Central memory CD8-positive, alpha-beta T cell (primary cell): Measurements from ENCODE around the gene ARHGAP22.

Source experiments
- ATAC-seq: fragments of 150-1000 bp; cut with Tn5 transposase; replicated peaks from 2 replicates; pipeline ENCODE4 v1.10.0; 2022; ENCODE audit warnings: mild to moderate bottlenecking, moderate FRiP score, moderate number of reproducible peaks; ENCODE audit not compliant: poor library complexity, severe bottlenecking; ENCODE audit errors: extremely low read depth
- DNase-seq, 2 donors: peaks; one replicate each; pipeline ENCODE4 v3.0.0; 2021; ENCODE audit warnings: low spot score in 2 of 2
- H3K27ac Mint-ChIP-seq: one replicate; pipeline ENCODE4 v1.8.0; 2022; ENCODE audit warnings: low read depth, mild to moderate bottlenecking, moderate library complexity, mixed read lengths
- H3K27me3 Mint-ChIP-seq: one replicate; pipeline ENCODE4 v1.8.0; 2022; ENCODE audit warnings: mixed read lengths
- H3K36me3 Mint-ChIP-seq: one replicate; pipeline ENCODE4 v1.8.0; 2022; ENCODE audit warnings: mild to moderate bottlenecking, moderate library complexity, mixed read lengths; ENCODE audit not compliant: insufficient read depth
- H3K4me1 Mint-ChIP-seq: one replicate; pipeline ENCODE4 v1.8.0; 2022; ENCODE audit warnings: mixed read lengths
- H3K4me3 Mint-ChIP-seq: one replicate; pipeline ENCODE4 v1.8.0; 2022; ENCODE audit warnings: mild to moderate bottlenecking, moderate library complexity, mixed read lengths
- H3K9me3 Mint-ChIP-seq: one replicate; pipeline ENCODE4 v1.8.0; 2022; ENCODE audit warnings: mixed read lengths

The ARHGAP22 gene

DNA sequence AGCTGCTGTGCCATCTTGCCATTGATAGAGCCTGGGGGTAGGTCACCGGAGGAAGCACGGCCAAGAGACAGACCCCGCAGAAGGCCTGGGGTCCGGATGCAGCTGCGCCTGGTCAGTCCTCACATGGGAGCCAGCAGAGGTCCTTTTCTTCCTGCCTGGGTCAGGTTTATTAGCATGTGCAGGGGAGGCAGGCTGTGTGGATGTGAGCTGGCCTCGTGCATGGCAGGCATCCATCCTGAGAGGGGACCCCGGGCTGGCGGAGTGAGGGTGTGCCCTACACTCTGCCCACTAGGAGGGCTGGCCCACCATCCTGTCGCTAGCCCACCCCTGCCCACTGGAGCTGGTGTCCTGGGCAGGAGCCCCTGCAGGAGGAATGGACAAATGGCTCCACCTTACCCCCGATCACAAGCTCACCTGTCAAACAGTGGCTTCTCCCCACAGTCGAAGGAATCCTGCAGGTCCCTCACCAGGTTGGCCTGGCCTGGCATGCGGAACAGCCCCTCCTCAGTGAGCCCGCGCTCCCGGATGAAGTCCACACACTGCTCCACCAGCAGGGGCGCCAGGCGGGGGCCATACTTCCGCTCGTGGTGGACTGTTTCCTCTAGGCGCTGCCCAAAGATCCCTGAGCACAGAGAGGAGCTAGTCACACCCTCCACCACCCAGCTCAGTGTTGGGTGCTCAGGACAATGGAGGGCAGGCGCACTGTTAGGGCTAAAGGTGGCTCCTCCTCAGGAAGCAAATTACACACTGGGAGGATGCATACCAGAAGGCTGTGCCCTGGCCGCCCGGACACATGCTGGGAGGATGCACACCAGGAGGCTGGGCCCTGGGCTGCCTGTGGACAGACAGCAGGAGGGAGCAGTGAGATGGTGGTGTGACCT is 145.4 kb downstream of the ARHGAP22 start:
- Mint-ChIP-seq H3K27me3 (no peaks in the 10 kb centered on the region), H3K9me3 (no peaks in the 10 kb centered on the region), H3K4me3 (no peak overlapping the region), H3K36me3 (no peaks in the 10 kb centered on the region), H3K27ac (no peak overlapping the region), H3K4me1 (no peaks in the 10 kb centered on the region)
- ATAC-seq = no peak
- no peak for DNase-seq

- H3K36me3 Mint-ChIP-seq = no peaks in the 10 kb centered on the region
- ATAC-seq = no peak
- no peak overlapping the region for H3K27ac Mint-ChIP-seq
- no peaks in the 10 kb centered on the region for H3K4me1 Mint-ChIP-seq
- no peak overlapping the region for H3K4me3 Mint-ChIP-seq
- DNase-seq = no peak
- H3K9me3 Mint-ChIP-seq = no peaks in the 10 kb centered on the region
- no peaks in the 10 kb centered on the region for H3K27me3 Mint-ChIP-seq
Observed at GRCh38 chr10:48458662-48459048, 146.2 kb downstream of the ARHGAP22 start.

DNA sequence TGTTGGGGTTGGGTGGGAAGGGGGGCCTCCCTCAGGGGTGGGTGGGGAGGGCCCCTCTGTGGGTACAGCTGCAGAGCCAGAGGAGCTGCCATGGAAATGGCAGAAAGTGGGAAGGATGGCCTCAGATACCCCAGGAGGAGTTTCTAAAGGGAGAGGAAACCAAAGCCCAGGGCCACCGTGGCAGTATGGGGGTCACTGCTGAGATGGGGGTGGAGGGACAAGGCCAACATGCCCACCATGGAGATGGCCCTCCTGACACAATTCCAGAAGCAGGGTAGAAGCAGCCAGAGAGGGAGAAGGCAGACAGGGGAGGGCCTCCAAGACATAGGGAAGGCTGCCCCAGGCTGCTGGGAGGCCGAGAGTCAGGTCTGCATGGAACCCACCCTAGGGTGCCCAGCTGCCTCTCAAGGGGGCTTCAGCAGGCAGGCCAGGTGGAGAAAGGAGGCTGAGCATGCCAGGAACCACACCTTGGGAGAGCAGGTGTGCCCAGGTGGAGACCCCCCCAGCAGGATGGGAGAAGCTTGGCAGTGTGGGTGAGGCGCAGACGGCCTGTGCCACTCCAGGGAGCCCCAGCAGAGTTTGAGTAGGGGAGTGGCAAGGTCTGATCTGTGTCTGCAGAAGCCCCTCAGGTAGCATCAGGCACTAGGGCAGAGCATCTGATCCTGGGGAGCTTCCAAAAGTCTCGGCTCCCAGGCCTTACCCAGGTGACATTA is 146.8 kb downstream of the ARHGAP22 start:
- Mint-ChIP-seq H3K9me3 (no peaks in the 10 kb centered on the region), H3K4me3 (no peak overlapping the region), H3K4me1 (no peaks in the 10 kb centered on the region), H3K36me3 (no peaks in the 10 kb centered on the region), H3K27me3 (no peaks in the 10 kb centered on the region), H3K27ac (no peak overlapping the region)
- no peak for ATAC-seq
- DNase-seq = no peak

GRCh38 chr10:48456808-48457761 is 147.8 kb downstream of the ARHGAP22 start:
- Mint-ChIP-seq H3K27me3 (no peaks in the 10 kb centered on the region), H3K36me3 (no peaks in the 10 kb centered on the region), H3K27ac (no peak overlapping the region), H3K4me1 (no peaks in the 10 kb centered on the region), H3K4me3 (no peak overlapping the region), H3K9me3 (no peaks in the 10 kb centered on the region)
- DNase-seq (no peak), ATAC-seq (no peak)

DNA sequence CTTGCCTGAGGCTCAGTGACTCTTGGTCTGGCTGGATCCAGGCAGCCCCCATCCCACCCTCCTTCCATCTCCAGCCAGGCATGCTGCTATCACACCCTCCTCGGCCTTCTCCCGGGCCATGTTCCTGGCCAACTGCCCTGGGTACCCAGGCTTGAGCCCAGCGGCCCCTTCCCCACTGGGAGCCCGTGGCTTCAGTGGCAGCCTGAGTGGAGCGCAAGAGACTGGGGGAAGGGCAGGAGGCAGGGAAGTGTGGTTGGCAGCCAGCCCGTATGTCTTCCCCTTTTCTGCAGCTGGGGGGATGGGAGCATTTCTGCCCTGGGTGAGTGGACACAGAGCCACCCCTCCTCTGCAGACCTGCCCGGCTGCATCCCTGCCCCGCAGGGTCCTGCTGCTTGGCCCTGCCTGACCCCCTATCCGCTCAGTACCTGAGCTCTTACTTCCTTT is 148.5 kb downstream of the ARHGAP22 start:
- Mint-ChIP-seq H3K9me3 (no peaks in the 10 kb centered on the region), H3K4me3 (no peak overlapping the region), H3K36me3 (no peaks in the 10 kb centered on the region), H3K27me3 (no peaks in the 10 kb centered on the region), H3K4me1 (no peaks in the 10 kb centered on the region), H3K27ac (no peak overlapping the region)
- ATAC-seq = no peak
- no peak for DNase-seq

GRCh38 chr10:48455392-48456151 is 149.3 kb downstream of the ARHGAP22 start:
- H3K9me3 Mint-ChIP-seq = no peaks in the 10 kb centered on the region

DNA sequence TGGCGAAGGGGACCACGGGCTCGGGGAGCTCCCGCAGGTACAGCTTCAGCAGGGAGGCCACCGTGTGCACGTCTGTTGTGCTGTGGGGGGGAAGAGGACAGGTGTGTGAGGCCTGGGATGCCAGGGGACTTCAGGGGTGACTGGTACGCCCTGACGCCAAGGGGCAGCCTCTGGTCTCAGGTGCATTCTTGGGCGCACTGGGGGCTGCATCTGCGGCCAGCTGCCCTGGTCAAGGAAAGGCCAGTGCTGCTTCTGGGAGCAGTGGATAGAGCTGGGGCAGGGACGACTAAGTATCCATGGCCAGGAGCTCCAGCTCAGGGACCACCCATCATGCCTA is 149.8 kb downstream of the ARHGAP22 start:
- no peak for DNase-seq
- no peaks in the 10 kb centered on the region for H3K36me3 Mint-ChIP-seq
- H3K9me3 Mint-ChIP-seq = no peaks in the 10 kb centered on the region
- no peak overlapping the region for H3K4me3 Mint-ChIP-seq
- no peaks in the 10 kb centered on the region for H3K27me3 Mint-ChIP-seq
- no peaks in the 10 kb centered on the region for H3K4me1 Mint-ChIP-seq
- no peak overlapping the region for H3K27ac Mint-ChIP-seq
- no peak for ATAC-seq

More at GRCh38 chr10:48455392-48456151, 149.3 kb downstream of the ARHGAP22 start:
- ATAC-seq (no peak), DNase-seq (peak in 1 of 2 donors; percentile 11)
- Mint-ChIP-seq H3K4me3 (no peak overlapping the region), H3K36me3 (no peaks in the 10 kb centered on the region), H3K4me1 (no peaks in the 10 kb centered on the region), H3K27me3 (no peaks in the 10 kb centered on the region), H3K27ac (no peak overlapping the region)

DNA sequence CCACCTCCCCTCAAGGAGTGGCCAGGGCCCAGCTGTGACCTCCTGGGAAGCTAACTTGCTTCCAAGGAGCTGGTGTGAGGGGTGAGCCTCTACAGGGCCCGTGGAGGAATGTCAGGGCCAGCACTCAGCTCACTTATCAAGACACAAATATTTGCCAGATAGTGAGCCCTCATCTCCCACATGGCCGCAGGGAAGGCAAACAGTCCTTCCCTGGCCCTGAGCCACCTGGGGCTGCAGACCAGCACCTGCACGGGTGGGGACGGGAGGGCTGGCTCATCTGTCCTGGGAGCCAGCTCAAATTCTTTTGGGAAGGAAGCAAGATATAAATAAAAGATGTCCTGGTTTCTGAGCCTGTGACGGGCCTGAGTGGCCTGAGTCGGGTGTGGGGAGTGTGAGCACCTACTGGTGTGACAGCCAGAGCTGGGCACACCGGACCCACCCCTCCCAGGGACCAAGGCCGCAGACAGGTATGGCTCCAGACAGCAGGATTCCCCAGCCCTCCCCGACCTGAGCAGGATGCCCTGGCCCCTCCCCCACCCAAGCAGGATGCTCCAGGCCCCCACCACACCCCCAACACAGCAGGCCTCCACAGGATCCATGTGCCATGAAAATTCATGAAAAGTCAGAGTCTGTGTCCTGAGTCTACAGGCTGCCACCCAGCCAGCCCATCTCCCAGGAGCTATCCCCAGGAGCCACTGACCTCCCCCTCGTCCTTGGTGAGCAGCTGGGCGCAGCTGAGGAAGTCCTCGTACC is 150.4 kb downstream of the ARHGAP22 start:
- H3K36me3 Mint-ChIP-seq = no peaks in the 10 kb centered on the region
- no peak overlapping the region for H3K4me3 Mint-ChIP-seq
- H3K4me1 Mint-ChIP-seq = no peaks in the 10 kb centered on the region
- ATAC-seq (no peak), DNase-seq (no peak)
- peaks cover under 1% of the 10 kb centered on the region for H3K27me3 Mint-ChIP-seq
- no peak overlapping the region for H3K27ac Mint-ChIP-seq
- no peaks in the 10 kb centered on the region for H3K9me3 Mint-ChIP-seq

GRCh38 chr10:48453451-48454301 is 151.2 kb downstream of the ARHGAP22 start:
- Mint-ChIP-seq H3K4me1 (no peaks in the 10 kb centered on the region), H3K9me3 (no peaks in the 10 kb centered on the region), H3K27me3 (peaks cover 9% of the 10 kb centered on the region), H3K36me3 (peaks cover 3% of the 10 kb centered on the region), H3K4me3 (no peak overlapping the region), H3K27ac (no peak overlapping the region)
- ATAC-seq (no peak), DNase-seq (no peak)

- ATAC-seq (no peak), DNase-seq (no peak)
- no peak overlapping the region for H3K27ac Mint-ChIP-seq
- H3K36me3 Mint-ChIP-seq = peaks cover 3% of the 10 kb centered on the region
- no peaks in the 10 kb centered on the region for H3K9me3 Mint-ChIP-seq
- no peaks in the 10 kb centered on the region for H3K4me1 Mint-ChIP-seq
- peaks cover 16% of the 10 kb centered on the region for H3K27me3 Mint-ChIP-seq
- no peak overlapping the region for H3K4me3 Mint-ChIP-seq
Observed at GRCh38 chr10:48452879-48453412, 151.9 kb downstream of the ARHGAP22 start.
